Activated CD4-positive, alpha-beta T cell treated with anti-CD3 and anti-CD28 coated beads, Interleukin-2, amount 10 ng/mL, durations not matched to agents 24 days and 14 days (primary cell): ENCODE results near the gene OLA1. TPM values are rescaled to one million over a fixed set of nuclear protein-coding genes. Genes with fewer than 3 reads are reported as not detected.

ENCODE experiments used
- DNase-seq: peaks from one replicate; pipeline ENCODE4 v3.0.0; 2022
- H3K27ac Mint-ChIP-seq: one replicate; pipeline ENCODE4 v1.8.0; 2022; ENCODE audit warnings: mild to moderate bottlenecking, mixed read lengths
- H3K27me3 Mint-ChIP-seq: one replicate; pipeline ENCODE4 v1.8.0; 2022; ENCODE audit warnings: mixed read lengths
- H3K36me3 Mint-ChIP-seq: one replicate; pipeline ENCODE4 v1.8.0; 2022; ENCODE audit warnings: low read depth, mild to moderate bottlenecking, mixed read lengths
- H3K4me1 Mint-ChIP-seq: one replicate; pipeline ENCODE4 v1.8.0; 2021; ENCODE audit warnings: mixed read lengths
- H3K4me3 Mint-ChIP-seq: one replicate; pipeline ENCODE4 v1.8.0; 2022; ENCODE audit warnings: mild to moderate bottlenecking, moderate library complexity, mixed read lengths
- H3K9me3 Mint-ChIP-seq: one replicate; pipeline ENCODE4 v1.8.0; 2021; ENCODE audit warnings: mixed read lengths
- intact Hi-C: fragments of 100-400 bp; cut with micrococcal nuclease; formaldehyde crosslinking; loops from one replicate; pipeline ENCODE4 v1.15.1; 2023
- total RNA-seq: library from RNA; stranded (reverse); gene quantifications from 2 replicates; pipeline ENCODE4 v1.2.3, GENCODE V29; 2022

OLA1 gene
- total RNA-seq, 1 donor from 2014 or later, result 167 TPM

- H3K4me3 Mint-ChIP-seq, result no peak overlapping the region
- H3K36me3 Mint-ChIP-seq, result peaks cover 20% of the 10 kb centered on the region
- H3K4me1 Mint-ChIP-seq, result peaks cover 4% of the 10 kb centered on the region
- intact Hi-C loops, result no loop called here
- H3K9me3 Mint-ChIP-seq, result no peaks in the 10 kb centered on the region
- no peak overlapping the region for H3K27ac Mint-ChIP-seq
- DNase-seq, result no peak
- H3K27me3 Mint-ChIP-seq, result no peaks in the 10 kb centered on the region
These were observed 130.1 kb downstream of the OLA1 start for GRCh38 chr2:174117951-174118930.

DNA sequence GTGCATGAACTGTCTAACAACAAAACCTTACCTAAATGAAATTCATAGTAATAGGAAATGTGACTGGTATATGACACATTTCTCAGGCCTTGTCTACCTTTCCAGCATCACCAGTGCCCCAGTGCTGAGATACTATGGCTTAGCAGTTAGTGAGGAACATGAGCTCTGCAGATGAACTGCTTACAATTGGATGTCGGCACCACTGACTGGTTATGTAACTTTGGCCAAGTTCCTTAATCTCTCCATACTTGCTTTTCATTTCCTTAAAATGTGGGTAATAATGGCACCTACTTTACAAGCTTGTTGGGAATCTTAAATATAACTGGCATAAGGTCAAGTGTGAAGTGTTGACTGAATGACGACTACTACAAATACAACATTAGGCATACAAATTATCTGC is 136.3 kb downstream of the OLA1 start:
- Mint-ChIP-seq H3K4me1 (no peaks in the 10 kb centered on the region), H3K27me3 (no peaks in the 10 kb centered on the region), H3K36me3 (peaks cover 1% of the 10 kb centered on the region), H3K4me3 (no peak overlapping the region), H3K27ac (no peak overlapping the region), H3K9me3 (no peaks in the 10 kb centered on the region)
- intact Hi-C loops, result no loop called here
- DNase-seq, result no peak

GRCh38 chr2:174108579-174108978 is 139.8 kb downstream of the OLA1 start:
- Mint-ChIP-seq H3K27me3 (no peaks in the 10 kb centered on the region), H3K9me3 (no peaks in the 10 kb centered on the region), H3K4me3 (no peak overlapping the region), H3K4me1 (peaks cover 2% of the 10 kb centered on the region), H3K36me3 (peaks cover 3% of the 10 kb centered on the region), H3K27ac (no peak overlapping the region)
- DNase-seq, result no peak
- intact Hi-C loops, result no loop called here

DNA sequence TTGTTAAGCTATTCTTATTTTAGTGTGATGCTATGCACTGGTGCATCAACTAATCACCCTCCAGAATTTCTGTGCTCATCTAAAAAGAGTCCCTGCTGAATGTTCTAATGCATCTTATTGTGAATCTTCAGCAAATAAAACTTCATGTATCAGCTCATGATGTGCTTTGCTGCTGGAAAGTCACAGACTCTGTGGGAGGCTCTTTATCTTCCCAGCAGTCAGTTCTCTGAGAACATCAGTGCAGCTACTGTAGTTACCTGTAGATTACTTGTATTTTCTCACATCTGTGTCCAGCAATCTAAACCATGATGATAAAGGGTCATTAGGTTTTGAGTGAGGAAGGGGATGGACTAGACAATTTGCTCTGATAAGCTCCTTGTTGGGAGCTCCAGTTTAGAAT is 141.6 kb downstream of the OLA1 start:
- peaks cover 3% of the 10 kb centered on the region for H3K36me3 Mint-ChIP-seq
- no peak overlapping the region for H3K27ac Mint-ChIP-seq
- H3K27me3 Mint-ChIP-seq, result no peaks in the 10 kb centered on the region
- DNase-seq, result no peak
- intact Hi-C loops, result no loop called here
- peaks cover 4% of the 10 kb centered on the region for H3K4me1 Mint-ChIP-seq
- no peaks in the 10 kb centered on the region for H3K9me3 Mint-ChIP-seq
- no peak overlapping the region for H3K4me3 Mint-ChIP-seq

GRCh38 chr2:174094542-174094941 is 153.8 kb downstream of the OLA1 start:
- peaks cover 2% of the 10 kb centered on the region for H3K4me1 Mint-ChIP-seq

DNA sequence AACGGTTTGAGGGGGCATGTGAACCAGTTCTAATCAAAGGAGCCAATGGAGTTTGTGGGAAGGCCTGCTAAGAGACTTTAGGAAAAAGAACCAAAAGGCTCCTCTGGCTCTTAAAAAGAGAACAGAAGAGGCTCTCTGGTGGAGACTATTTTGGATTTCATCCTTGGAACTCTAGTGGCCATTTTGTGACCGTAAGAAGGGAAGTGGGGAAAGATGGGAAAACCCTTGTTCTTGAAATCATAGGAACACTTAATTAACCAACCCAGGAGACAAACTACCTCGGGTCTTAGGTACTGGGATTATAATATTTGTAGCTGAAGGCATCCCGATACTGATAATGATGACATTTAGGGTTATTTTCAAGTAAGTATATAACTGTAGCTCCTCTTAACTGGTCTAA is 157.9 kb downstream of the OLA1 start:
- Mint-ChIP-seq H3K4me3 (no peak overlapping the region), H3K4me1 (peaks cover 2% of the 10 kb centered on the region)
- no peak for DNase-seq

More at GRCh38 chr2:174094542-174094941, 153.8 kb downstream of the OLA1 start:
- Mint-ChIP-seq H3K4me3 (no peak overlapping the region), H3K9me3 (no peaks in the 10 kb centered on the region), H3K27ac (no peak overlapping the region), H3K36me3 (peaks cover 12% of the 10 kb centered on the region), H3K27me3 (no peaks in the 10 kb centered on the region)
- intact Hi-C loops, result no loop called here
- no peak for DNase-seq

GRCh38 chr2:174088706-174089460 is 159.4 kb downstream of the OLA1 start:
- intact Hi-C loops, result no loop called here
- no peak overlapping the region for H3K4me3 Mint-ChIP-seq

More for the DNA sequence above, 157.9 kb downstream of the OLA1 start:
- Mint-ChIP-seq H3K27ac (no peak overlapping the region), H3K27me3 (no peaks in the 10 kb centered on the region), H3K36me3 (peaks cover 5% of the 10 kb centered on the region), H3K9me3 (no peaks in the 10 kb centered on the region)
- intact Hi-C loops, result no loop called here

DNA sequence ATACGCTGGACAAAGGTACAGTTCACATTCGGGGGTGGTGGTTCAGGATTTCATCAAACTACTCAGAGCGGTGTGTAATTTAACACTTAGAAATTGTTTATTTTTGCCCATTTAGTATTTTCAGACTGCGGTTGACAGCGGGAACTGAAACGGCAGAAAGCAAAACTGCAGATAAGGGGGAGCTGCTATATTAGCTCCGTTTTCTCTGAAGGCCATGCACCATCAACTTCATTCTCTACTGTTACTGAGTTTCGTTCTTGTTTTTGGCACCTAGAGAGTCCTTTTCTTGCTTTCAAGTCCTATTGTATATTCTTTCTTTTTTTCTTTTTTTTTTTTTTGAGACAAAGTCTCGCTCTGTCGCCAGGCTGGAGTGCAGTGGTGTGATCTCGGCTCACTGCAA is 161.6 kb downstream of the OLA1 start:
- Mint-ChIP-seq H3K9me3 (no peaks in the 10 kb centered on the region), H3K27ac (no peak overlapping the region), H3K36me3 (peaks cover 3% of the 10 kb centered on the region), H3K4me3 (no peak overlapping the region), H3K27me3 (no peaks in the 10 kb centered on the region), H3K4me1 (no peaks in the 10 kb centered on the region)
- intact Hi-C loops, result no loop called here
- DNase-seq, result no peak

More at GRCh38 chr2:174088706-174089460, 159.4 kb downstream of the OLA1 start:
- no peak for DNase-seq
- Mint-ChIP-seq H3K36me3 (peaks cover 3% of the 10 kb centered on the region), H3K27ac (no peak overlapping the region), H3K9me3 (no peaks in the 10 kb centered on the region), H3K27me3 (no peaks in the 10 kb centered on the region), H3K4me1 (no peaks in the 10 kb centered on the region)

DNA sequence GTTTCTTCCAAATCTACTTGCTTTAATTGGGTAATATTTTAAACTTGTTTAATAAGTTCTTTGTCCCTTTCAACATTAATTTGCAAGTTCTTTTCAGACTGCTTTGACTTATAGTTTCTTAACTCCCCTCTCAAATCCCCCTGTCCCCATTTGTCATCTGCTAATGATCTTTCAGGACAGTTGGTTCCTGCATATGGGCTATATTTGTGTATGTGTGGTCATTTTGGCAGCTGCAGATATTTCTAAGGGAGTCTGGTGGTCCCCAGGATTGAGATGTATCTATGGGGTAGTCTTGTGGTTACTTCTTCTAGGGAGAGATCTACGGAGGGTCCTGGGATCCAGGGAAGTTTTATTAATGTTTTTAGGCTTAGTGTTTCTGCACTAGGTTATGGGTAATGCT is 162.6 kb downstream of the OLA1 start:
- no peak overlapping the region for H3K4me3 Mint-ChIP-seq
- no peaks in the 10 kb centered on the region for H3K9me3 Mint-ChIP-seq
- H3K36me3 Mint-ChIP-seq, result peaks cover 3% of the 10 kb centered on the region
- no peak for DNase-seq
- H3K4me1 Mint-ChIP-seq, result no peaks in the 10 kb centered on the region
- no peak overlapping the region for H3K27ac Mint-ChIP-seq
- no peaks in the 10 kb centered on the region for H3K27me3 Mint-ChIP-seq
- intact Hi-C loops, result no loop called here

GRCh38 chr2:174083843-174084458 is 164.4 kb downstream of the OLA1 start:
- Mint-ChIP-seq H3K4me1 (no peaks in the 10 kb centered on the region), H3K4me3 (no peak overlapping the region), H3K27me3 (no peaks in the 10 kb centered on the region), H3K9me3 (no peaks in the 10 kb centered on the region), H3K36me3 (peaks cover 2% of the 10 kb centered on the region), H3K27ac (no peak overlapping the region)
- intact Hi-C loops, result no loop called here
- DNase-seq, result no peak

DNA sequence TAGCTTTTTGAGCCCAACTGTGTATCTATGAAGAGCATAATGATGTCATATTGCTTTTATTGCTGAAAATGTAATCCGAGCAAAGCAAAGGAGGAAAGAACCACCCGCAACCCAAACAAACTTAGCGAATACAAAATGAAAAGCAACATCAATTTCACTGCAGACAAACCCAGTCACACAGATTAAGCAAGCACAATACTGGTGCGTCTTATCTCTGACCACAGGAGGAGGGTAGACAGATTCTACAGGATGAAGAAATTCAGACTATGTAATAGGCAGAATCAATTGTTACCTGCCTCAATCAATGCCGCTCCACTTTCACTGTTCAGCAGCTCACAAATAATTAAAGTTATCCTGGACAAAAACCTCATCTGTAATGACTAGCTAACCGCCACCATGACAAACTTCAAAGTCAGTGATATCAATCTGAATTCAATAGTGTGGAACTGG is 167.6 kb downstream of the OLA1 start:
- DNase-seq, result no peak
- Mint-ChIP-seq H3K36me3 (peaks cover 2% of the 10 kb centered on the region), H3K27me3 (no peaks in the 10 kb centered on the region), H3K9me3 (no peaks in the 10 kb centered on the region), H3K4me1 (no peaks in the 10 kb centered on the region), H3K4me3 (no peak overlapping the region), H3K27ac (no peak overlapping the region)
- intact Hi-C loops, result no loop called here

DNA sequence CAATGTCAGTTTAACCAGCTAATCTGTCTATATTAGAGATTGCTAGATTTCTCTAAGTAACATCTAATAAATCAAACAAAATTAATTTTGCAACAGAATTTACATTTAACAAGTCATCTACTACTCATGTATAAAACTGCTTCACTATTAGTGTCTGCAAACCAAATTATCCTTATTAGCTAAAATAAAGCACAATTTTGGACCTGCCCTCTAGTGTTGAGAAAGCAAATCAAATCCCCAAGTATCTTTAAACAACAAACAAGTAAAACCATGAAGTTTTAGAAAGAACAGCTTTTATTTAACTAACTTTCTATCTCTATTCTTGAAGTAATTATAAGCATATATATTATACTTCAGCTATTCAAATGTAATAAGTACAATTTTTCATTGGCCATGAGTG is 170.1 kb downstream of the OLA1 start:
- Mint-ChIP-seq H3K4me1 (no peaks in the 10 kb centered on the region), H3K27me3 (no peaks in the 10 kb centered on the region), H3K27ac (no peak overlapping the region), H3K36me3 (peaks cover 12% of the 10 kb centered on the region), H3K9me3 (no peaks in the 10 kb centered on the region), H3K4me3 (no peak overlapping the region)
- no peak for DNase-seq
- intact Hi-C loops, result no loop called here

DNA sequence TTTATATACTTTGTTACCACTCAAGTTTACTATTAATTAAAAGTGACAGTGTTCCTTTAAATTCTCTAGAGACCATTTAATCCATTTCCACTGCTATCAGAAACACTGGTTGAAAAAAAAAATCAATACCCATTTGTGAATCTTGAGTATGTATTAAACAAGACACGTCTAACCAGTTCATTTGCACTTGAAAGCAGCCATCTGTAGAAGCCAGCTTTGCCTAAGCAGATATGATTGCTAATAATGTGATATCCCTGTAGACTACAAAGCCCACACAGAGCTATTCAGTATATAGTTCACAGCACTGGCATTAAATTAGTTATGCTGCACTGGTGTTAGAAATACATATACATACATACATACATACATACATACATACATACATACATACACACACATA is 171.4 kb downstream of the OLA1 start:
- no peak for DNase-seq
- intact Hi-C loops, result no loop called here
- no peak overlapping the region for H3K4me3 Mint-ChIP-seq
- no peaks in the 10 kb centered on the region for H3K27me3 Mint-ChIP-seq
- peaks cover 12% of the 10 kb centered on the region for H3K36me3 Mint-ChIP-seq
- H3K4me1 Mint-ChIP-seq, result no peaks in the 10 kb centered on the region
- no peak overlapping the region for H3K27ac Mint-ChIP-seq
- H3K9me3 Mint-ChIP-seq, result no peaks in the 10 kb centered on the region

- H3K4me1 Mint-ChIP-seq, result no peaks in the 10 kb centered on the region
- no peak for DNase-seq
- H3K4me3 Mint-ChIP-seq, result no peak overlapping the region
- H3K36me3 Mint-ChIP-seq, result peaks cover 12% of the 10 kb centered on the region
- no peaks in the 10 kb centered on the region for H3K27me3 Mint-ChIP-seq
- no peaks in the 10 kb centered on the region for H3K9me3 Mint-ChIP-seq
- H3K27ac Mint-ChIP-seq, result no peak overlapping the region
- intact Hi-C loops, result no loop called here
These were observed 172.3 kb downstream of the OLA1 start for GRCh38 chr2:174076040-174076439.
